Endodermal cell (in vitro differentiated cells): ENCODE results near the gene EN1. TPM values are rescaled to one million over a fixed set of nuclear protein-coding genes. Genes with fewer than 3 reads are reported as not detected.

ENCODE experiments used
- DNase-seq: peaks from one replicate; pipeline ENCODE4 v3.0.0-alpha.2; 2017
- H3K27ac ChIP-seq: 2 replicates; pipeline ENCODE4 v1.5.1; 2013; ENCODE audit warnings: mild to moderate bottlenecking, low read depth, low read length, moderate library complexity
- H3K27me3 ChIP-seq: 2 replicates; pipeline ENCODE4 v1.6.1; 2013; ENCODE audit warnings: mild to moderate bottlenecking, low read length, moderate library complexity; ENCODE audit not compliant: insufficient read depth, control insufficient read depth, poor library complexity, severe bottlenecking
- H3K36me3 ChIP-seq: 2 replicates; pipeline ENCODE4 v1.7.0; 2013; ENCODE audit warnings: mild to moderate bottlenecking, low read length, moderate library complexity; ENCODE audit not compliant: control insufficient read depth, insufficient read depth
- H3K4me1 ChIP-seq: one replicate; pipeline ENCODE4 v1.7.0; 2013; ENCODE audit warnings: low read length; ENCODE audit not compliant: control insufficient read depth, insufficient read depth
- H3K4me3 ChIP-seq: 2 replicates; pipeline ENCODE4 v1.5.1; 2013; ENCODE audit warnings: mild to moderate bottlenecking, low read length, moderate library complexity
- H3K9ac ChIP-seq: 2 replicates; pipeline ENCODE4 v1.6.1; 2013; ENCODE audit warnings: mild to moderate bottlenecking, low read length, moderate library complexity; ENCODE audit not compliant: poor library complexity, severe bottlenecking; ENCODE audit errors: extremely low read depth
- H3K9me3 ChIP-seq: 2 replicates; pipeline ENCODE4 v1.6.1; 2013; ENCODE audit warnings: mild to moderate bottlenecking, low read length, moderate library complexity; ENCODE audit not compliant: control insufficient read depth
- H3K27ac Mint-ChIP-seq: 2 replicates; pipeline ENCODE4 v1.8.0; 2020; ENCODE audit warnings: mixed read lengths
- H3K27me3 Mint-ChIP-seq: 2 replicates; pipeline ENCODE4 v1.8.0; 2021; ENCODE audit warnings: mild to moderate bottlenecking, mixed read lengths; ENCODE audit not compliant: insufficient read depth
- H3K36me3 Mint-ChIP-seq: 2 replicates; pipeline ENCODE4 v1.8.0; 2020; ENCODE audit warnings: low read depth, mixed read lengths
- H3K4me1 Mint-ChIP-seq: 2 replicates; pipeline ENCODE4 v1.8.0; 2020; ENCODE audit warnings: mixed read lengths
- H3K4me3 Mint-ChIP-seq: 2 replicates; pipeline ENCODE4 v1.8.0; 2020; ENCODE audit warnings: mild to moderate bottlenecking, moderate library complexity, mixed read lengths
- H3K9me3 Mint-ChIP-seq: 2 replicates; pipeline ENCODE4 v1.8.0; 2020; ENCODE audit warnings: mild to moderate bottlenecking, mixed read lengths
- CTCF ChIP-seq: fragments of 200-600 bp; sonication (generic); conservative IDR thresholded peaks from 2 replicates; pipeline ENCODE4 v1.5.0; 2021; ENCODE audit warnings: antibody characterized with exemption, mild to moderate bottlenecking
- WGBS, 2 experiments: methylation state at CpG; one replicate each; pipeline versions ENCODE4 v1.1.5 to v1.1.7; 2013; ENCODE audit warnings: missing lambda C conversion rate in 2 of 2, mixed read lengths in 1 of 2; ENCODE audit not compliant: insufficient coverage in 1 of 2, insufficient read length in 1 of 2; 5-methylcytosine and 5-hydroxymethylcytosine counted together
- total RNA-seq, 2 donors: library from RNA; stranded (reverse); fragmentation: NEBNext Ultra II Directional in 1 of 2; extraction: Animal tissue kit (Norgen Biotek cat#: 25700) in 1 of 2; gene quantifications; 2 replicates in 1 of 2; 3 replicates in 1 of 2; pipeline ENCODE4 v1.2.1, GENCODE V29; 2021

The EN1 gene
- total RNA-seq, 2 donors from 2014 or later = not detected

GRCh38 chr2:118854507-118855345 lies 7.3 kb upstream of the EN1 start:
- H3K9me3 ChIP-seq = no peaks in the 10 kb centered on the region
- H3K9ac ChIP-seq = no peak overlapping the region
- peaks cover 8% of the 10 kb centered on the region for H3K4me1 ChIP-seq
- TF ChIP-seq CTCF = no peak
- DNase-seq = peak; percentile 78
- Mint-ChIP-seq H3K4me3 (peak overlapping the region; percentile 8), H3K36me3 (no peaks in the 10 kb centered on the region), H3K4me1 (peaks cover 34% of the 10 kb centered on the region), H3K27me3 (peaks cover 100% of the 10 kb centered on the region), H3K27ac (no peak overlapping the region), H3K9me3 (no peaks in the 10 kb centered on the region)
- peak overlapping the region; percentile 17 for H3K4me3 ChIP-seq
- no peaks in the 10 kb centered on the region for H3K36me3 ChIP-seq
- WGBS, 2 experiments = 0 to 2% methylated on average over 6 to 29 of the region's 33 CpGs
- H3K27ac ChIP-seq = no peak overlapping the region
- peaks cover 100% of the 10 kb centered on the region for H3K27me3 ChIP-seq

DNA sequence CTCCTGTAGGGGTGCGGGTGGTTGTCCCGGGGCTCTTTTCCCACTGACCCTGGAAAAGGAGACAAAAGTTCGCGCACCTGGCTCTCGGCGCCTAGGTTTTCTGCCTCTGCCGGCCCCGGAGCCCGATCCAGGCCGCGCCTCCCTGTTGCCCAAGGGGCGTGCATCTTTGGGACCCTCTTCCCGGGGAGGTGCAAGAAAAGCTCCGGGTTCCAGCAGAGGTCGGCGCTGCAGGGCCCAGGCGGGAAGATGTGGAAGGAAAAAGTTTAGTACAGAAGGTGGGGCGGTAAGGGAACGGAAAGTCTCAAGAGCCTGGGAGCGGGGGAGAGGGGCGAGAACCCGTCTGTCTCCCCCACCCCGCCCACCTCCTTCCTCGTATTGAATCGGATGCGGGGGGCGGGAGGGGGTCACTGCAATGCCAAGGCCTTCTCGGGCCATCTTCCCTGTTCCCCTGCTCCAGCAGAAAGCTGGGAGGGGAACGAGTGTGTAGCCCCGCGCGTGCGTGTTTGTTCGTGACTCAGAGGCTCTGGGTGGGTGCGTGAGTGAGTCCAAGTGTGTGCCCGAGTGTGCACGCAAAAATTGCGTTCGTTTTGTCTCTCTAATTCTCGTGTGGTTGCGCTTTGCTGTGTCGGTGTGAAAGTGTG lies 6.3 kb upstream of the EN1 start:
- H3K27ac Mint-ChIP-seq = no peak overlapping the region
- Histone ChIP-seq H3K27me3 (peaks cover 100% of the 10 kb centered on the region), H3K9me3 (no peaks in the 10 kb centered on the region), H3K4me3 (no peak overlapping the region), H3K36me3 (no peaks in the 10 kb centered on the region), H3K27ac (no peak overlapping the region), H3K4me1 (peaks cover 7% of the 10 kb centered on the region), H3K9ac (no peak overlapping the region)
- no peaks in the 10 kb centered on the region for H3K36me3 Mint-ChIP-seq
- peaks cover 30% of the 10 kb centered on the region for H3K4me1 Mint-ChIP-seq
- WGBS, 2 experiments = 0 to 3% methylated on average over 13 to 41 of the region's 42 CpGs
- no peak for TF ChIP-seq CTCF
- peak overlapping the region; percentile 8 for H3K4me3 Mint-ChIP-seq
- no peaks in the 10 kb centered on the region for H3K9me3 Mint-ChIP-seq
- H3K27me3 Mint-ChIP-seq = peaks cover 100% of the 10 kb centered on the region
- peak; percentile 65 for DNase-seq

GRCh38 chr2:118853129-118853640 lies 5.7 kb upstream of the EN1 start:
- WGBS, 2 experiments = 0 to 2% methylated on average over 19 to 25 of the region's 25 CpGs
- Mint-ChIP-seq H3K36me3 (no peaks in the 10 kb centered on the region), H3K9me3 (no peaks in the 10 kb centered on the region), H3K27me3 (peaks cover 100% of the 10 kb centered on the region), H3K4me3 (no peak overlapping the region), H3K4me1 (peaks cover 36% of the 10 kb centered on the region), H3K27ac (no peak overlapping the region)
- H3K27ac ChIP-seq = no peak overlapping the region
- no peak for TF ChIP-seq CTCF
- H3K27me3 ChIP-seq = peaks cover 100% of the 10 kb centered on the region
- no peak overlapping the region for H3K9ac ChIP-seq
- H3K36me3 ChIP-seq = no peaks in the 10 kb centered on the region
- no peaks in the 10 kb centered on the region for H3K9me3 ChIP-seq
- DNase-seq = no peak
- no peak overlapping the region for H3K4me3 ChIP-seq
- H3K4me1 ChIP-seq = peaks cover 3% of the 10 kb centered on the region
